ENCODE data around the gene FAF1.

FAF1 gene

GRCh38 chr1:50705041-50705440 lies 255.0 kb downstream of the FAF1 start:
- H3K36me3 Mint-ChIP-seq (ENCODE audit: low read depth): no peaks in the 10 kb centered on the region
- no peak overlapping the region for H3K4me3 Mint-ChIP-seq
- H3K27me3 Mint-ChIP-seq (ENCODE audit: low read depth): no peaks in the 10 kb centered on the region
- no peaks in the 10 kb centered on the region for H3K9me3 Mint-ChIP-seq
- DNase-seq (ENCODE audit: low spot score): no peak
- no peaks in the 10 kb centered on the region for H3K4me1 Mint-ChIP-seq (ENCODE audit: low read depth)
- H3K27ac Mint-ChIP-seq: no peak overlapping the region

- Mint-ChIP-seq H3K27ac (no peak overlapping the region), H3K36me3 (ENCODE audit: low read depth) (no peaks in the 10 kb centered on the region), H3K9me3 (no peaks in the 10 kb centered on the region), H3K4me3 (no peak overlapping the region), H3K4me1 (ENCODE audit: low read depth) (no peaks in the 10 kb centered on the region), H3K27me3 (ENCODE audit: low read depth) (no peaks in the 10 kb centered on the region)
- DNase-seq (ENCODE audit: low spot score): no peak
Observed at GRCh38 chr1:50704126-50704525, 255.9 kb downstream of the FAF1 start.

GRCh38 chr1:50703240-50703639 lies 256.8 kb downstream of the FAF1 start:
- no peak for DNase-seq (ENCODE audit: low spot score)
- Mint-ChIP-seq H3K27ac (no peak overlapping the region), H3K36me3 (ENCODE audit: low read depth) (no peaks in the 10 kb centered on the region), H3K9me3 (no peaks in the 10 kb centered on the region), H3K4me1 (ENCODE audit: low read depth) (no peaks in the 10 kb centered on the region), H3K4me3 (no peak overlapping the region), H3K27me3 (ENCODE audit: low read depth) (no peaks in the 10 kb centered on the region)

- no peaks in the 10 kb centered on the region for H3K9me3 Mint-ChIP-seq
- H3K4me3 Mint-ChIP-seq: no peak overlapping the region
- H3K4me1 Mint-ChIP-seq (ENCODE audit: low read depth): no peaks in the 10 kb centered on the region
- no peak for DNase-seq (ENCODE audit: low spot score)
- no peak overlapping the region for H3K27ac Mint-ChIP-seq
- no peaks in the 10 kb centered on the region for H3K27me3 Mint-ChIP-seq (ENCODE audit: low read depth)
- no peaks in the 10 kb centered on the region for H3K36me3 Mint-ChIP-seq (ENCODE audit: low read depth)
Observed at GRCh38 chr1:50702395-50702794, 257.7 kb downstream of the FAF1 start.

- H3K9me3 Mint-ChIP-seq: no peaks in the 10 kb centered on the region
- no peaks in the 10 kb centered on the region for H3K27me3 Mint-ChIP-seq (ENCODE audit: low read depth)
- DNase-seq (ENCODE audit: low spot score): no peak
- no peaks in the 10 kb centered on the region for H3K36me3 Mint-ChIP-seq (ENCODE audit: low read depth)
- H3K4me1 Mint-ChIP-seq (ENCODE audit: low read depth): no peaks in the 10 kb centered on the region
- H3K27ac Mint-ChIP-seq: no peak overlapping the region
- no peak overlapping the region for H3K4me3 Mint-ChIP-seq
Observed at GRCh38 chr1:50701706-50702317, 258.3 kb downstream of the FAF1 start.

- H3K27me3 Mint-ChIP-seq (ENCODE audit: low read depth): no peaks in the 10 kb centered on the region
- no peaks in the 10 kb centered on the region for H3K4me1 Mint-ChIP-seq (ENCODE audit: low read depth)
- no peaks in the 10 kb centered on the region for H3K36me3 Mint-ChIP-seq (ENCODE audit: low read depth)
- DNase-seq (ENCODE audit: low spot score): no peak
- H3K27ac Mint-ChIP-seq: no peak overlapping the region
- H3K4me3 Mint-ChIP-seq: no peak overlapping the region
- H3K9me3 Mint-ChIP-seq: no peaks in the 10 kb centered on the region
Observed at GRCh38 chr1:50700621-50701020, 259.4 kb downstream of the FAF1 start.

GRCh38 chr1:50700214-50700613 lies 259.9 kb downstream of the FAF1 start:
- no peak overlapping the region for H3K4me3 Mint-ChIP-seq

GRCh38 chr1:50699795-50700194 lies 260.3 kb downstream of the FAF1 start:
- Mint-ChIP-seq H3K36me3 (ENCODE audit: low read depth) (no peaks in the 10 kb centered on the region), H3K9me3 (no peaks in the 10 kb centered on the region), H3K27me3 (ENCODE audit: low read depth) (no peaks in the 10 kb centered on the region), H3K4me1 (ENCODE audit: low read depth) (no peaks in the 10 kb centered on the region), H3K4me3 (no peak overlapping the region), H3K27ac (no peak overlapping the region)
- DNase-seq (ENCODE audit: low spot score): no peak

More at GRCh38 chr1:50700214-50700613, 259.9 kb downstream of the FAF1 start:
- H3K27me3 Mint-ChIP-seq (ENCODE audit: low read depth): no peaks in the 10 kb centered on the region
- H3K4me1 Mint-ChIP-seq (ENCODE audit: low read depth): no peaks in the 10 kb centered on the region
- H3K36me3 Mint-ChIP-seq (ENCODE audit: low read depth): no peaks in the 10 kb centered on the region
- H3K9me3 Mint-ChIP-seq: no peaks in the 10 kb centered on the region
- DNase-seq (ENCODE audit: low spot score): no peak
- no peak overlapping the region for H3K27ac Mint-ChIP-seq

- DNase-seq (ENCODE audit: low spot score): no peak
- H3K9me3 Mint-ChIP-seq: no peaks in the 10 kb centered on the region
- H3K4me3 Mint-ChIP-seq: no peak overlapping the region
- H3K27ac Mint-ChIP-seq: no peak overlapping the region
- H3K4me1 Mint-ChIP-seq (ENCODE audit: low read depth): peaks cover 2% of the 10 kb centered on the region
- no peaks in the 10 kb centered on the region for H3K36me3 Mint-ChIP-seq (ENCODE audit: low read depth)
- H3K27me3 Mint-ChIP-seq (ENCODE audit: low read depth): no peaks in the 10 kb centered on the region
Observed at GRCh38 chr1:50697440-50698421, 262.3 kb downstream of the FAF1 start.

GRCh38 chr1:50693829-50694228 lies 266.2 kb downstream of the FAF1 start:
- Mint-ChIP-seq H3K36me3 (ENCODE audit: low read depth) (no peaks in the 10 kb centered on the region), H3K27ac (no peak overlapping the region), H3K4me1 (ENCODE audit: low read depth) (peaks cover 2% of the 10 kb centered on the region), H3K4me3 (no peak overlapping the region), H3K9me3 (no peaks in the 10 kb centered on the region), H3K27me3 (ENCODE audit: low read depth) (no peaks in the 10 kb centered on the region)
- DNase-seq (ENCODE audit: low spot score): no peak

- Mint-ChIP-seq H3K4me3 (no peak overlapping the region), H3K4me1 (ENCODE audit: low read depth) (no peaks in the 10 kb centered on the region), H3K36me3 (ENCODE audit: low read depth) (peaks cover 2% of the 10 kb centered on the region), H3K9me3 (no peaks in the 10 kb centered on the region), H3K27ac (no peak overlapping the region), H3K27me3 (ENCODE audit: low read depth) (no peaks in the 10 kb centered on the region)
- no peak for DNase-seq (ENCODE audit: low spot score)
Observed at GRCh38 chr1:50684185-50684584, 275.9 kb downstream of the FAF1 start.

GRCh38 chr1:50681931-50682330 lies 278.1 kb downstream of the FAF1 start:
- H3K4me3 Mint-ChIP-seq: no peak overlapping the region
- H3K36me3 Mint-ChIP-seq (ENCODE audit: low read depth): peaks cover 2% of the 10 kb centered on the region

GRCh38 chr1:50667710-50668356 lies 292.2 kb downstream of the FAF1 start:
- Mint-ChIP-seq H3K4me1 (ENCODE audit: low read depth) (no peaks in the 10 kb centered on the region), H3K4me3 (no peak overlapping the region), H3K9me3 (no peaks in the 10 kb centered on the region), H3K36me3 (ENCODE audit: low read depth) (no peaks in the 10 kb centered on the region), H3K27ac (no peak overlapping the region), H3K27me3 (ENCODE audit: low read depth) (no peaks in the 10 kb centered on the region)
- no peak for DNase-seq (ENCODE audit: low spot score)

More at GRCh38 chr1:50681931-50682330, 278.1 kb downstream of the FAF1 start:
- H3K9me3 Mint-ChIP-seq: no peaks in the 10 kb centered on the region
- H3K27me3 Mint-ChIP-seq (ENCODE audit: low read depth): no peaks in the 10 kb centered on the region
- H3K27ac Mint-ChIP-seq: no peak overlapping the region
- DNase-seq (ENCODE audit: low spot score): no peak
- H3K4me1 Mint-ChIP-seq (ENCODE audit: low read depth): no peaks in the 10 kb centered on the region

- no peak overlapping the region for H3K27ac Mint-ChIP-seq
- no peaks in the 10 kb centered on the region for H3K27me3 Mint-ChIP-seq (ENCODE audit: low read depth)
- no peaks in the 10 kb centered on the region for H3K4me1 Mint-ChIP-seq (ENCODE audit: low read depth)
- no peaks in the 10 kb centered on the region for H3K36me3 Mint-ChIP-seq (ENCODE audit: low read depth)
- no peak for DNase-seq (ENCODE audit: low spot score)
- no peak overlapping the region for H3K4me3 Mint-ChIP-seq
- no peaks in the 10 kb centered on the region for H3K9me3 Mint-ChIP-seq
Observed at GRCh38 chr1:50667272-50667671, 292.8 kb downstream of the FAF1 start.
